Muscle of back (tissue), 13 donors: ENCODE measurements around the gene MERTK. TPM values are rescaled to one million over a fixed set of nuclear protein-coding genes. Genes with fewer than 3 reads are reported as not detected.
A peak's percentile ranks its signal among the peaks of the same experiment; 100 is the strongest.
"Not testable (repeated sequence)": the region's sequence is repeated elsewhere in the genome, so short reads cannot be mapped to it uniquely, and the experiment has no call there.

Experiments used
- DNase-seq, 3 donors: peaks; one replicate each; pipeline versions ENCODE4 v3.0.0 to v3.0.0-alpha.2; 2013
- long read RNA-seq, 9 donors: transcript quantifications; one replicate each; lab custom pipeline, GENCODE V29; 2026
- polyA plus RNA-seq, 10 donors: library from polyadenylated mRNA; unstranded; fragments of 120-200 nt; gene quantifications; one replicate each; pipeline ENCODE4 v1.2.1, GENCODE V29; 2013; ENCODE audit not compliant: insufficient read length in 10 of 10

The MERTK gene
- polyA plus RNA-seq = 1 to 10 TPM; 3.3 to 5.6 (median 4.4) TPM
- long read RNA-seq, donor 1 = 0 reads
- long read RNA-seq, donor 2 = 0 reads
- long read RNA-seq, donor 3 = 0 reads
- long read RNA-seq, donor 4 = 0 reads
- long read RNA-seq, donor 5, partial matches to known transcripts = 0 of 2 reads
- long read RNA-seq, donor 5, other reads (novel, unspliced or antisense) = 0 of 2 reads
- long read RNA-seq, donor 6, partial matches to known transcripts = 0 of 1 reads
- long read RNA-seq, donor 6, other reads (novel, unspliced or antisense) = 0 of 1 reads
- long read RNA-seq, donor 7 = 0 reads
- long read RNA-seq, donor 8 = 0 reads
- long read RNA-seq, donor 9 = 0 reads

- DNase-seq = peak; percentile 68 to 96 (median 92)
Observed at GRCh38 chr2:111897924-111898702, at the start of gene MERTK. Gene MERTK (plus strand): TSS chr2:111898607. CDS start chr2:111898736, 129 bp downstream.

- peak in 1 of 3 donors; percentile 5 for DNase-seq
Observed at GRCh38 chr2:111850646-111851045, 47.8 kb upstream of the MERTK start.

GRCh38 chr2:111852544-111852943, 45.9 kb upstream of the MERTK start:
- not testable (repeated sequence) for DNase-seq

- DNase-seq = not testable (repeated sequence)
Observed at GRCh38 chr2:111860005-111860404, 38.4 kb upstream of the MERTK start.

- DNase-seq = not testable (repeated sequence)
Observed at GRCh38 chr2:111865124-111865523, 33.3 kb upstream of the MERTK start.

GRCh38 chr2:111872806-111873205, 25.6 kb upstream of the MERTK start:
- DNase-seq = not testable (repeated sequence)

GRCh38 chr2:111883661-111884591, 14.5 kb upstream of the MERTK start, which contains the start of gene ANAPC1:
Gene ANAPC1 (minus strand): TSS chr2:111884193. CDS start chr2:111880825, 3,368 bp downstream.
- DNase-seq = peak; percentile 81 to 95 (median 88)

GRCh38 chr2:111884592-111884964, 13.8 kb upstream of the MERTK start:
- DNase-seq = no peak

- no peak for DNase-seq
Observed at GRCh38 chr2:111896024-111896423, 2.4 kb upstream of the MERTK start.

GRCh38 chr2:111896576-111896975, 1.8 kb upstream of the MERTK start:
- DNase-seq = no peak

GRCh38 chr2:111897630-111897923, 830 bp upstream of the MERTK start:
- no peak for DNase-seq

GRCh38 chr2:111898703-111899514, 502 bp downstream of the MERTK start:
- peak in 1 of 3 donors; percentile 71 for DNase-seq

GRCh38 chr2:111900859-111901258, 2.5 kb downstream of the MERTK start:
- DNase-seq = peak in 1 of 3 donors; percentile 72

GRCh38 chr2:111903516-111903915, 5.1 kb downstream of the MERTK start:
- DNase-seq = no peak

- no peak for DNase-seq
Observed at GRCh38 chr2:111903930-111904439, 5.6 kb downstream of the MERTK start.

- no peak for DNase-seq
Observed at GRCh38 chr2:111904726-111905474, 6.5 kb downstream of the MERTK start.

- not testable (repeated sequence) for DNase-seq
Observed at GRCh38 chr2:111905475-111905869, 7.1 kb downstream of the MERTK start.

GRCh38 chr2:111905990-111906735, 7.8 kb downstream of the MERTK start:
- DNase-seq = peak in 1 of 3 donors; percentile 42

GRCh38 chr2:111908578-111908977, 10.2 kb downstream of the MERTK start:
- no peak for DNase-seq
